Superior temporal gyrus (tissue), 1 donor: ENCODE measurements around the gene PLXDC2.

Experiments
- DNase-seq: peaks from one replicate; pipeline ENCODE4 v3.0.0-alpha.2; 2016; ENCODE audit errors: extremely low spot score

The PLXDC2 gene

DNA sequence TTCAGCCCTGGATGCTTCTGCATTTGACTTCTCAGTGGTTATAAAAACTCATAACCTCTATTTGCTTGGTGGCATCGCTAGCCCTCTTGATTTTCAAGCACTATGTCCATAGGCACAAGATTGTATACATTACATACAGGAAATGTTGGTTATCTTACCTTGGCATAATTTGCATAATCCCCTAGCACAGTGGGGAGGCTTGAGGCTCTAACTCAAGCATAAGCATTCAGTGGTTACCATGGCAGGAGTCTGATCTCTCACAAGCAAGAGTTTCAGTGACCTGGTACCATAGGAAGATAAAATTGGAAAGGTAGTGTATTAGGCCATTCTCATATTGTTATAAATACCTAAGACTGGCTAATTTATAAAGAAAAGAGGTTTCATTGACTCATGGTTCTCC, 121.8 kb downstream of the PLXDC2 start:
- no peak for DNase-seq

DNA sequence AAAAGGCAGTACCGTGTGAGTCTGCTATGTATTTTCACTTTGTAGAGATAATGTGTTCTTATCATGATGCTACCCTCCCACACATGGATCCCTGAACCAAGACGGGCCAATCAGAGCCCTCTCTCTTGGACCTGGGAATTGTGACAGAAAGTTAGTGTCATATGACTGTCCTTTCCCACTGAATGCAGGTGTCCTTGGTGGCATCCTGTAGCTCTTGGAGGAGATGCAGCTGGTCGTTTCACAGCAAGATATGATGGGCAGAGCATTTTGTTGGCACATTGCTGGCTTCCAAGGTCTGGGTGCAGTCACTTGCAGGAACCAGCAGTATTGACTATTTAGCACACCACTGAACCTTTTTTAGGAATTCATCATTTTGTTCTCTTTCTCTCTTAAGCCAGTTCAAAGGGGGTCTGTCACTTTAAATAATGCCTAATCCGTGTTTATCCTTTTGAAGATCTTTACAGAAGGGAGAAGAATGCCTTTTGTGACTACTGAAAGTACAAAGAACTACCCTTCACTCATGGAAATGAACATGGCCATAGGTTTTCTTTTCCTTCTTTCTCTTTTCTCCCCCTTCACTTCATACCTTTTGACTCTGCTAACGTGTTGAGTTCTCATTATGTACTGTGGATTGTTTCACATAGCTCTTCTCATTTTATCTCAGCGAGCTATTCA, 125.1 kb downstream of the PLXDC2 start:
- no peak for DNase-seq

DNA sequence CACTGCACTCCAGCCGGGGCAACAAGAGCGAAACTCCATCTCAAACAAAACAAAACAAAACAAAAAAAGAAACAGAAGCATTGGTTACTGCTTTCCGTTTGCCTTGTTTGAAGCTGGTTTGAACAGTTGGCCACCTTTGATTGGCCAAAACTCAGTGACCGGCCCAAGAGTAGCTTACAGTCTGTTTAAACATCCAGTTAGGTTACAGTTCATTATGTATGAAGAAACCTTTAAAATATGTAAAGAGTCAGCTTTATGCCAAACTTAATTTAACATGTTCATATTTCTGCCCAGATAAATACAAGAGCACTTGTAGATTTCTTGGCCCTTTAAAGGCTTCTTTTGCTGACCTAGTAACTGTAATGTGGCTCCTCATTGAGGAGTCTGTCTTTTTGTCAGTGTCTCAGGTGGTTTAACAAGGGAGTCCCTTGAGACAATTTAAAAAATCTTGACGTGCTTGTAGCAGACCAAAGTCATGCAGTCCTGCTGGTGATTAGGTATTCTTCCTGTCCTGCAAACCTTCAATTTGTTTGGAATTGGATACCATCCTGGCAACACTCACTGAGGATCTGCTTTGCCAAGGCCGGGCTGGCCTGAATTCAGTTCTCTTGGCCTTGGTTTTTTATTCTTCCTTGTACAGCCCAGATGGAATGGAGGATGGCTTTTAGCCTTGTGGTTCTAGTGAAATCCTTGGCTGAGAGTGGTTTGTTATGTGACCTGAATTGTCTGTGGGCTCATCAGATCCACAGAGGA, 128.9 kb downstream of the PLXDC2 start:
- peak; percentile 58 for DNase-seq

DNA sequence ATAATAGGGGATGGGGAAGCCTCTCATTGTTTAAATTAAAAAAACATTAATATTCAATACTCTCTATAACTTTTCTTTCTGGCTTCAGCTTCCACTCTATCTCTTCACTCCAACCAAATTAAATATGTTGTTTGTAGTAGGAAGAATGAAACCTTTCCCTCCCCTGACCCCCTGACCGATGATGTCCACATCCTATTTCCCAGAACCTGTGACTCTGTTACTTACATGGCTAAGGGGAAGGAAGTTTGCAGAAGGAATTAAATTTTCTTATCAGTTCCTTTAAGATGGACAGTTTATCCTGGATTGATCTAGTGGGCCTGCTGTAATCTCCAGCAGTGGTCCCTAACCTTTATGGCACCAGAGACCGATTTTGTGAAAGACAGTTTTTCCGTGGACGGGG, 130.0 kb downstream of the PLXDC2 start:
- no peak for DNase-seq

DNA sequence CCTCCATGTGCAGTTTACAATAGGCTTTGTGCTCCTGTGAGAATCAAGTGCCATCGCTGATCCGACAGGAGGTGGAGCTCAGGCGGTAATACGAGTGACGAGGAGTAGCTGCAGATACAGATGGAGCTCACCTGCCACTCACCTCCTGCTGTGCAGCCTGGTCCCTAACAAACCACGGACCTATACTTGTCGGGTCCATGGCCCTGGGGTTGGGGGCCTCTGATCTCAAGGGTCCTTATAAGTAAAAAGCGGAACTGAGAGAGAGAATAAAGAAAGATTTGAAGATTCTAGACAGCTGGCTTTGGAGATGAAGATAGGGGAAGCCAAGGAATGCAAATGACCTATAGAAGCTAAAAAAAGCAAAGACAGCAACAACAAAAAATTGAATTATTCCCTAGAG, 130.6 kb downstream of the PLXDC2 start:
- DNase-seq, result no peak

DNA sequence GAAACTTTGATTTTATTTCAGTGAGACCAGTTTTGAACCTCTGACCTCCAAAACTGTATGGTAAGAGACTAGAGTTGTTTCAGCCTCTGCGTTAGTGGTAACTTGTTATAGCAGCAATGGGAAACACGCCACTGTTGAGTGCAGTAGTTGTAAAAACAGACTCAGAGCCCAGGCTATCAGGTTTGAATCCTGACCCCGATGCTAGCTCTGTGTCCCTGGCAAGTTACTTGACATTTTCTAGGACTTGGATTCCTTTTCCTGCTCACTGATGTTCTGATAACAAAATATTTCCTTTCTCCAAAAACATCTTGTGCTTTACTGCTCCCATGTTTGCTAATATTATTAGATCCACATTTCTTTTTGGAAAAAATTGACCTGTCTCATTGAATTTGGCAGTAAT, 131.0 kb downstream of the PLXDC2 start:
- DNase-seq, result no peak

DNA sequence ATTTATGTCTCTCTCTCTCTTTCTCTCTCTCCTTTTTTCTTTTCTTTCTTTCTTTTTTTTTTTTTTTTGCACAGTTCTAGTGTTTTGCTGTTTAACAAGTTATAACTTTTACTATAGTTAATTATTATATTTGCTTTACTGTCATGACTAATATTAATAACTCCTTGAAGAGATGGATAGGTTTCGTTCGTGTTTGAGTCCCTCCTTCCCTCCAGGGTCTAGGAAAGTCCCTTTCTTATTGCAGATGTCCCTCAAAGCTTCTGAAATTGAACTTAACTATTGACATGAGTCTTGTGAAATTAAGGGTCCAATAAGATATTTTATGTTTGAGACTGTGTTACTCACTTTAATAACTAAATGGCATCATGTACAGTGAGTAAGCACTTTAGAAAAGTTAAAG, 131.4 kb downstream of the PLXDC2 start:
- no peak for DNase-seq

DNA sequence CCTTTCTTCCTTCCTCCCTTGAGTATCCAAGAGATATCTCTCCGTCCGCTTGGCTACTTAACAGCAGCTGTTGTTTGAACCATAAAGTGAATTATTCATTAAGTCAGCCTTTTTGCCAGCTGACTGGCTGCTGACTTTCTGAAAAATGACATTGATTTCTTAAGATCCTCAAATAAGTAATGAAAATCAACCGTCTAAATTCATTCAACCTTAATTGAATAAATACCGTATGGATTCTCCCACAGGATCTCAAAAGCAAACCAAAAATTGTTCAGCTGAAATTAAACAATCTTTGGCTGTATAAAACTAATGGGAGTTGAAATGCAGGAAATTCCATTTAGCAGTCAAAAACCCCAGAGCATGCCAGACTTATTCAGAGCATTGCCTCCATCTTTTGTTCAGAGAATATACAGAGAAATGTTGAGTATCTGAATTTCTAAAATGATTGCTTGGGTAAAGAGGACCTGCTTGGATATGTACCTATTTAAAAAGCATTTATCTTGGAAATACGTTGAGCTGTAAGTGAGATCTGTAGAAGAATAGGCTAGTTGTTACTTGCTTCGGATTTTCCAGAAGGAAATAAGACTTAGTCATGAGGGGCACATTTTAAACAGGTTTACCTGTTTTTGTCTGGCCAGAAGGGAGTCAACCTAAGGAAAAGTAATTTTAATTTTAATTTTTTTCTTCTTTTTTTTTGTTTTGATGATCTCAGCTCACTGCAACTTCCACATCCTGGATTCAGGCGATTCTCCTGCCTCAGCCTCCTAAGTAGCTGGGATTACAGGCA, 136.2 kb downstream of the PLXDC2 start:
- no peak for DNase-seq

DNA sequence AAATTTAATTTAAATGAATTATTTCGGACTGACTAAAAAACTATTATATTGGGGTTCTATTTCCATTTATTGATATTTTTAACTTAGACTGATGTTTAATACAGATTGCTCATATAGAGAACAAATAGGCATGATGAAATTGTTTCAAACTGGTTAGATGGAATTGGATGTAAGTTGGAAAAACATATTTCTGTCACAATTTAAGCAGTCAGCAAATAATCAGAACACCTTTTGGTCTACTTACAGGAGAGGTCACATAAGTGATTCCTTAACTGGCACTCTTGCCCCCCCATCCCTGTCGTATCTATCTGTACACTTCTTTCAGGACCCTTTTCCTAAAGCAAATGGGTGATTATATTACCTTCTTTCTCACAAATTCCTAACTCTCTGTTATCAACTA, 138.4 kb downstream of the PLXDC2 start:
- DNase-seq, result no peak

DNA sequence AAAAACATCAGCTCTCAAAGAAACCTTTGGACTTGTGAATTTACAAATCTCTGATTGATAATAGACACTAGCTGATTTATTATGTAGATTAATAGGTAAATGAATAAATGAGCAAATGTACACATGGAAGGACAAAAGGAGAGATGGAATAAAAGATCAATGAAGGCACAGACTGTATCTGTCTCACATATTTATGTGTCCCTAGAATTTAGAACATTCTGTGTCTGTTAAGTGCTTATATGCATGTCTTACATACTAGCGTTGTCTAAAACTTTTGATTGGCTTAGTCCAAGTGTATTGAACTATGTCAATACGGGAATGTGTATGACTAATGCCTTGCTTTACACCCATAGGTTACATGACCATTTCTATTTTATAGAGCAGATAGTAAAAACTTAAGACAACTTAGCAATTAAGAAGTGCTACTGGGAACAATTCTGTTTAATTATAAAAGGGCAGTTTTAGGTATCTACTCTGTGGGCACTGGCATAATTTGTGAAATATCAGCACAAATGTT, 140.3 kb downstream of the PLXDC2 start:
- DNase-seq, result no peak

DNA sequence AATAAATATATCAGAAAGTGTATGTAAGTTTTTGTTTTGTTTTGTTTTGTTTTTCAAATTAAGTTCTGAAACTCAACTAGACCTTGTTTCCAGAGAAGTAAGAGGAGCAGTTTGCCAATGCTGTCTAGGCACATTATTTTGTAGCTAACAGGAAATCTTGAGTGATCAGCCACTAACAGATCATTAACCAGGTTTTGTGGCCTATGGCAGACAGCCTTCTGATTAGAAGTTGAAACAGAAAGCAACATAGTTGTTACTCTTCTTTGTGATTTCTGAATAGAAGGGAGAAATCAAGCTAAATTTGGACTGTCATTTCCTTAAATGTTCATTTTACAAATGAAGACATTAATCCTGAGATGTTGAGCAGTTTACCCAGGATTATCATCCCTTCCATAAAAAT, 142.6 kb downstream of the PLXDC2 start:
- peak; percentile 65 for DNase-seq

DNA sequence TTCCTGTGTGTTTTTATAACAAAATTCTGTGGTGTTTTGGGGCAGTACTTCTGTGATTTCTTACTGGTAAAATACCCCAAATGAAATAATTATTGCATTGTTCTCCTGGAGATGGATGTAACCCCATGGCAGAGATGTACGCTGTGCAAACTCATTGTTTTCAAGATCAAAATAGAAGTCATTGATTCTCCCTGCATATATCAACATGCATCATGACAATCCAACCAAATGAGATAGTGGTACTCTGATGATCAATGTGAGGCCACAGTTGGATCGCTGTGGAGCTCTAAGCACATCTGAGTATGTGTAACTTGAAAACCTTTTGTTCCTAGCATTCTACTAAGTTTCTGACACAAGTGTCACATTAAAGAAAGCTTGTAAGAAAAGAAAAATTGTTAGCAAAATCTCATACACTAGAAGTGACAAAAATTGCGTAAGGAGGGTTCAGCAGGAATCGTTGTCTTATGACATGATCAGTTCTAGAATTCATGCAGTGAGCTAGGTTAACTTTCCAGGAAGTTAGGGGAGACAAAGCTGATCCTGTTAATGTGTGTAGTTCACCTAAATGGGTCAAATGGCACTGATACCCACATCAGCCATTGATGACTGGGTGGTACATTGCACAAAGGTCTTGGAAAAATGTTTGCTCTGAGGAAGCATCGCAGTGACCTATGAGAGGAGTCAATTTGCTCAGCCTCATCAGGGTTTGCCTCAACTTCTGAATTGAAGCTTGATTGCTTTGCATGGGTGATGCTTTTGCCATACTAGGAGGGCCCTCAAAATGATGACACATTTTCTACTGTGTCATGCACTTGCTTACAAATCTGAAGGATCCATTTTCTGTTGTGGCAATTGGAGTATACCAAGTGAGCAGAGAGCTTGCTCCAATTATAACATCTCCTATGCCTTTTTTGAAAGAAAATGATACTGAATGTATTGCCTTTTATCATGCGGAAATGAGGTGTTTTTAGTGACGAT, 145.1 kb downstream of the PLXDC2 start:
- peak; percentile 90 for DNase-seq

DNA sequence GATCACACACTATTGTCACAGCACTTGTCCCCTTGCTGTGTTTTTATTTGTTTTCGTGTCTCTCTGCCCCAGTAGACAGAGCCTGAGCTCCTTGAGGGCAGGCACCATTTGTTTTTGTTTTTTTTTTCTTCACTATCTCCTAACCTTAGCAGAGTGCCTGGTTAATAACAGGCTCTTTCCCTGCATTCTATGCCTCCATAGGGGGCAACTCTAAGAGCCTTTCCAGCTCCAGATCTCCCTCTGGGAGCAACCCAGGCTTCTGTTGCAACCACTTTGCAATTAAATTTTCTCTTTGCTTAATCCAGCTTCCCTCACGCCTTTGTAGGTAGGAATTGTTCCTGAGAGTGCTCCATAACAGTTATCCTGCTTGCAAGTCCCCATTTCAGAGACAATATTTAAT, 148.4 kb downstream of the PLXDC2 start:
- no peak for DNase-seq

DNA sequence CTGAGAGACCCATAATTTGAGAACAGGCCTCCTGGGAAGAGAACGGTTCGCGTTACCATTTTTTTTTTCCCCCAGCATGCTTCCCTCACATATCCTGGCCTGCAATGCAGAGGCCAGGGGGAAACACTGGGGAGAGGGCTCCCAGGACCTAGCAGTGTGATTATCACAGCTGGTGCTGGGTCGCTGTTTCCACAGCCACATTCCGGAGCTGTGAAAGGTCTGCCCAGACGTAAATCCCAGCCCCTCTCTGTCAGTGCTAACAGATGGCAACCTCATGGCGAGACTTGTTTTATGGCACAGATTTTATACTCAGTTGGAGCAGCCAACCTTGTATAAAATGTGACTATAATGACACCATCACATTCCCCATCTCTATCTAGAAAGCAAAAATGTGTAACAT, 150.5 kb downstream of the PLXDC2 start:
- no peak for DNase-seq

DNA sequence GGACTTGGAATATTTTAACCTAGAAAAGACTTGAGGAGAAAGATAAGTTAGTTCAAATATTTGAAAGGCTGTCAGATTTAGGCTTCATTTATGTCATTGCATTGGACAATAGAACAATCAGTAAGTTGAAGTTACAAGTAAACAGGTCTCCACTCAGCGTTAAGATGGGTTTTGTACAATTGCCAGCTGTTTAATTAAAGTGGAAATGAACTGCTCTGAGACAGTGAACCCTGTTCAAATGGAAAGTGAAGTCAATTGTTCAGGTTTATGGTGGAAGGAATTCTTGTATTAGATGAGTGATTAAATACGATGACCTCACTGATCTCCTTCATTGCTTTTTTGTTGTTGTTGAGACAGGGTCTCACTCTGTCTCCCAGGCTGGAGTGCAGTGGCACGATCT, 151.7 kb downstream of the PLXDC2 start:
- DNase-seq, result no peak

DNA sequence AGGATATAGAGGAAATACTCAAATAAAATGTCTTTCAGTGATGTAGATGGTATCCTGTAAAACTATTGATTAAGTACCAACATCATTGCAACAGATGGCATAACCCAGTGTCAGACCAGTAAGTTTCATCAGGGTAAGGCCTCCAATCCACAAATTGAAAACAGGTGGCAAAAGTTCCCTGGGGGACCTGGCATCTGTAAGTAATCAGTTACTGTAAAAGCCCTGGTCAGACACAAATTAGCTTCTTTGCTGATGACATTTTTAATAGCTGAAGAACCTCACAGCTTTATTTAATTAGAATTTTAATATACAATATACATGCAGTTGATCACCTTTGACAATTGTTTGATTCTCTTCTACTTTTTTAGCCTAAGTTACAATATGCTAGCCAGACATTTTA, 152.5 kb downstream of the PLXDC2 start:
- DNase-seq, result no peak

DNA sequence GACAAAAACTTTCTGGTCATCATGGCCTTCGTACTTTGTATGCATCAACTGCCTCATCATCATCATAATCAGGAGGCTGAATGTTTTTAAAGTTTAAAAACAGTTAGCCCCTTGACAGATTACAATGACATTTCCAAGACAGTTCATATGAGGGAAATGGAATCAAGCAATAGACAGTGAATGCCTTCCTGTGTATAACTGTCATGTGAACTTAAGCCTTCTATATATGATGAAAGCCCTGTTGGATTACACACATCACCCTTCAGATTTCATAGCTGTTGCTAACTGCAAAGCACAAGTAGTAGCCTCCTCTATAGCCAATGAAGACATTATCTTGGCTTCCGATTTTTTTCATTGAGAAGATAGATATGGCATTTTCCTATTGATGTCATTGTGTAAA, 154.0 kb downstream of the PLXDC2 start:
- no peak for DNase-seq

DNA sequence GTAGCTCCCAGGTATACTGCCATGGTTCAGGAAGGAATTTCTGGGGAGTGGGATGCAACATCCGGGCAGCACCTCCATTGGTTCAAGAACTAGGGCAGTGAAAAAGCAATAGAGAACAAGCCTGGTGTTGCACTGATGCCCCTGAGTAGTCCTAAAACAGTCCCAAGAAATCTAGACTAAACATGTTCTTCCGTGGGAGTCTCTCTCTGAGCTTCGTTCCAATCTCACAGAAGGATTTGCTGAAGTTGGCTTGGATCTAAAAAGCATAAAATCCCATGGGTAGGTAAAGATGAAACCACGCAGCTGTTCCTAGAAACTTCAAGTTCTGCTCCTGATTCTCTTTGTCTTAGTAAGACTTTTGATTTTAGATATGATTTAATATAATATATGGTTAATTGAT, 154.5 kb downstream of the PLXDC2 start:
- no peak for DNase-seq

DNA sequence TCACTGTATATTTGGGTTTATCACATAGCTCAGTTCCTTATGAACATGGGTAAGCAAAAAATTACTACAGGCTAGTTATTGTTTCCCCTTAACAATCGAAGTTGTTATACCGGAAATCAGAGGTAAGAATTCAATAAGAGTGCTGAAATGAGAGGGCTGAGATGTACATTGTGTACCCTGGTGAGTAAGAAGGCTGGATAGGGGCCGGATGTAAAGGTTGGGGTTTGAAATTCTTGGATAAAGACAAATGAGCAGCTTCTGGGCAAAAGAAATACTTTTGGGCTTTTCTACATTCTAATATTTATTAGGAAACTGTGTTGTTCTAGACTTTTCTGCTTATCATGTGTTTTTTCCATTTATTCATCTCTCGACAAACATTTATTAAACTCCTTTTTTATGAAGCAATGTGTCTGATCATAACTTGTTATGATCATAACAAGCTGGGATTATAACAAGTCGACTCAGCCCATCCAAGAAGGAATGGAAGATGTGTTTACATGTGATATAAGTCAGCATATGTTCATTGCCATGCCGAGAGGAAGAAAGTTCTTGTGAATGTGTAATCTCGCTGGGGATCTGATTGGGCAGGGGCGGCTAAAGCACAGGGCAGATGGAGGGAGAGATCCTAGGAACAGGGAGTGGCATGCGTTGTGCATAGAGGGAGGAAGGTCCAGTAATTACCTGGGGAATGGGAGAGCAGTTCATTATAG, 155.3 kb downstream of the PLXDC2 start:
- no peak for DNase-seq

DNA sequence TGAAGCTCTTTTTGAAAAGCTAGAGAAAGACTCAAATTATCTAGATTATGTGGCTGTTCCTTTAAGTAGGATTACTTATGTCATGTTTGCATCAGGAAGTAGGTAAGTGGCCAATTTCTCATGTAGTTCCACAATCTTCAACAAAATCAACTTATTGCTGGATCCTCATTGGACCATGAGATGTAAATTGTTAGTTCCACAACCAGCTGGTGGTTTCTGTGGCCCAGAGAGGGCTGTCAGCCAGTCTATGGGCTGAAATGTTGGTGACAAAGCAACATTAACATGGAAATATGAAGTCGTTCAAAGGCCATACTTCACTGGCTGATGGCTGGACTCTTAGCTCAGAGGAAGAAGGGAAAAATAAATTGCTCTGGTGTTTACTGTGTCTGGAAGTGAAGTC, 157.9 kb downstream of the PLXDC2 start:
- no peak for DNase-seq

DNA sequence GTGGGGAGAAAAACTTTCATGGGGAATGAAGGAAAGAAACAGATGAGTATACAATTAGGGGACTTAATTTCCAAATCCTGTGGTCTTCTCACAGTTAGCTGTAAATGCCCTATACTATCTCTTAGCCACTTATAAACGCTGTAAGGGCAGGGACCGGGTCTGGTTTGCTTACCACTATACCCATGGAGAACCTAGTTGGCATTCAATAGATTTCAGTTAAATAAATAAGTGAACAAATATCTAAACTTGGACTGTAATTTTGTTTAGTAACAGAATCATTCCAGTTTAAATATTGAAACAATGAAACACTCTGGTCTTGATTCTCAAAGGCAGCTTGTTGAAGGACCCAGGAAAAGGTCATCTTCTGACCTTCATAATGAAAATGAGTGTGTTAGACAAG, 158.3 kb downstream of the PLXDC2 start:
- DNase-seq, result no peak
